ENCODE data around the gene KDM6B.

The KDM6B gene

DNA sequence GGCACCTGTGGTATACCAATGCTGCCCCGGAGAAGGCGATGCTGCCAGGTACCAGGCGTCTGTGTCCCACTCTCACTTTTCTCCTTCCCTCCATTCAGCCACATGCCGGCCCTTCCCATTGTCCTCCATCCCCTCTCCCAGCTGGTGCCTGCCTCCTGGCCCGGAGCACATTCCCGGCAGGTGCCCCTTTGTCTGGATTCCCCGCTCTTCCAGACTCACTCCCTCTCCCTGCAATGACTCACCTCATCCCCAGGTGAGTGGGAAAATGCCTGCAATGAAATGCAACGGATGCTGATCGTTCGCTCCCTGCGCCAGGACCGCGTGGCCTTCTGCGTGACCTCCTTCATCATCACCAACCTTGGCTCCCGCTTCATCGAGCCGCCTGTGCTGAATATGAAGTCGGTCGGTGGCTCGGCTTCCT lies 10.4 kb upstream of the KDM6B start:
- DNase-seq (ENCODE audit: low spot score): no peak

DNA sequence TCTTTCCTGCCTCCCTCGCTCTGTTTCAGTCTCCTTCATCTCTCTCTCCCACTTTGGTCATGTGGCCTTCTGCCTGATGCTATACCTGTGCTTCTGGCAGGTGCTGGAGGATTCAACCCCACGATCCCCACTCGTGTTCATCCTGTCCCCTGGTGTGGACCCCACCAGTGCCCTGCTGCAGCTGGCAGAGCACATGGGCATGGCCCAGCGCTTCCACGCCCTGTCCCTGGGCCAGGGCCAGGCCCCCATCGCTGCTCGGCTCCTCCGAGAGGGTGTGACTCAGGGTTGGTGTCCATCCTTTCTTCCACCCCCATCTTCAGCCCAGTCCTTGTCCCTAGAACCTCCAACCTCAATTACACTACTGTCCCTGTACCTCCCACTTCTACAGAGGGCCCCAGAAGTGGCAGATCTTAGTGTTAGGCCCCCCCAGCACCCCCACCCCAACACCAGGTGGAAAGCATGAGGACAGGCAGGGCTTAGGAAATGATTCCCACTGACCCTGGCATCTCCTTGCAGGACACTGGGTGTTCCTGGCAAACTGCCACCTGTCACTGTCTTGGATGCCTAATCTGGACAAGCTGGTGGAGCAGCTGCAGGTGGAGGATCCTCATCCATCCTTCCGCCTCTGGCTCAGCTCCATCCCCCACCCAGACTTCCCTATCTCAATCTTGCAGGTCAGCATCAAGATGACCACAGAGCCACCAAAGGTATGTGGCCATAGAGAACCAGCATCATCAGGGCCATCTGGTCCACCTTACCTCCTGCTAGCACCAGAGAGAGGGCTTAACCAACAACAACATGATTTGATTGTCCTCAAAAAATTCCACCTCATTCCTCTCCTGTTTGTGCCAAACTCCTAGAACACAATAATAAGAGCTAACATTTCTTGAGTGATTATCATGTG lies 9.7 kb upstream of the KDM6B start:
- no peak for DNase-seq (ENCODE audit: low spot score)

DNA sequence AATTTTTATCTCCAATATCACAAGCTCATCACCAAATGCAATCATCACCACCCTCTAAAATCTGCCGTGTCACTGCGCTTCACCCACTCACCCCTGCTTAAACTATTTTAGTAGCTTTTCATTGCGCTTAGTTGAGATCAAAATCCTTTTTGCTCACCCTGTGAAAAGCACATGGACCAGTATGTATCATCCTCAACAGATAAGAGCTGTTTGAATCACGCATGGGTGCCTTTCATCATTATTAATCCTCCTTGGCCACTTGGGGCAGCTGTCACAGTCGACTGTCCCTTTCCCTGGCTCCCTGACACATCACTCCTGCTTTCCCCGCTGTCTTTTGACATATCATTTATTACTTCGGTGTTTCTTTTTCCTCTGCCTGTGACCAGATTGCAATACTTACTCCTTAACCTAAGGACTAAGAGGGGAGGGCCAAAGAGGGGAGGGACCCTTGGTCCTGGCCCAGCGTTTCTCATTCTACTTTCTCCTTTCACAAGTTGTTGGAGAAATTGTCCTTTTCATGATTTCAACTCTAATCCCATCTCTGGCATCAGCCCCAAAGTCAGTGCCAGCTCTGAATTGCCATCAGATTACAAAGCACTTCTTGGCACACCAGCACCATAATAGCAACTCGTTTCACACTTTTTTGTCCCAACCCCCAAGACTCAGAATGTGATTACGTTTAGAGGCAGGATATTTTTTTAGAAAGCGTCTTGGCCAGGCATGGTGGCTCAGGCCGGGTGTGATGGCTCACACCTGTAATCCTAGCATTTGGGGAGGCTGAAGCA lies 8.6 kb upstream of the KDM6B start:
- DNase-seq (ENCODE audit: low spot score): no peak

DNA sequence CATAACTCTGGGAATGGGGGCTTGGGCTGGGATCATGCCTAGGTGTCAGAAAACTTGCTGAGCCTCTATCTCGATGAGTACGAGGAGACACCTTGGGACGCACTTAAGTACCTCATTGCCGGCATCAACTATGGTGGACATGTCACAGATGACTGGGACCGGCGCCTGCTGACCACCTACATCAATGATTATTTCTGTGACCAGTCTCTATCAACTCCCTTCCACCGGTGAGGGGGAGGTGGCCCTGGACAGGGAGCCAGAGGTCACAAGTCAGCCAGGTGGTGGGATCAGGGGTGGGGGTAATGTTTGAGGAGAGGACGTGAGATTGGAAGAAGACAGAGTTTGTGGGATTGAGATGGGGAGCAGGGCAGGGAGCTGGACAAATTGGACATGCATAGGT lies 3.4 kb upstream of the KDM6B start:
- DNase-seq (ENCODE audit: low spot score): no peak

DNA sequence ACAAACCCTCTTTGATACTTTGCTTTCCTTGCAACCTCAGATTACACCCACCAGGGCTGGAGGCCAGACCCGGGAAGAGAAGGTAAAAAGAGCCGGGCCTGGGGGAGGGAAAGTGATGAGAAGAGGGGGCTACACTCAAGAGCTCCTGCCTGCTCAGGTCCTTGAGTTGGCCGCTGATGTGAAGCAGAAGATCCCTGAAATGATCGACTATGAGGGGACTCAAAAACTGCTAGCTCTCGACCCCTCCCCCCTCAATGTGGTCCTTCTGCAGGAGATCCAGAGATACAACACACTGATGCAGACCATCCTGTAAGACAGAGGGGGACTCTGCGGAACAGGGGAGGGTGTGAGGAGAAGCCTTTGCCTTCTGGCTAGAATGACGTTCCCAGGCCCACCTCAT lies 2.8 kb upstream of the KDM6B start:
- DNase-seq (ENCODE audit: low spot score): no peak

DNA sequence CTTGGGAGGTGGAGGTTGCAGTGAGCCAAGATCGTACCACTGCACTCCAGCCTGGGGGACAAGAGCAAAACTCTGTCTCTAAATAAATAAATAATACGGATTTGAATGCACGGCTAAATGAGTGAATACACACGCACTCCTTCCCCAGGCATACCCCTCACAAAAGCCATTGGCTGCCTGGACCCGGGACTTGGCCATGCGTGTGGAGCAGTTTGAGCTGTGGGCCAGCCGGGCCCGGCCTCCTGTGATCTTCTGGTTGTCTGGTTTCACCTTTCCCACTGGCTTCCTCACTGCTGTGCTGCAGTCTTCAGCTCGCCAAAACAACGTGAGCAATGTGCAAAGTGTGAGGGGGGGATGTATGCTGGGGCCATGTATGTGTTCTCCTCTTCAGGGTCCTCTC lies 1.6 kb upstream of the KDM6B start:
- DNase-seq (ENCODE audit: low spot score): no peak

DNA sequence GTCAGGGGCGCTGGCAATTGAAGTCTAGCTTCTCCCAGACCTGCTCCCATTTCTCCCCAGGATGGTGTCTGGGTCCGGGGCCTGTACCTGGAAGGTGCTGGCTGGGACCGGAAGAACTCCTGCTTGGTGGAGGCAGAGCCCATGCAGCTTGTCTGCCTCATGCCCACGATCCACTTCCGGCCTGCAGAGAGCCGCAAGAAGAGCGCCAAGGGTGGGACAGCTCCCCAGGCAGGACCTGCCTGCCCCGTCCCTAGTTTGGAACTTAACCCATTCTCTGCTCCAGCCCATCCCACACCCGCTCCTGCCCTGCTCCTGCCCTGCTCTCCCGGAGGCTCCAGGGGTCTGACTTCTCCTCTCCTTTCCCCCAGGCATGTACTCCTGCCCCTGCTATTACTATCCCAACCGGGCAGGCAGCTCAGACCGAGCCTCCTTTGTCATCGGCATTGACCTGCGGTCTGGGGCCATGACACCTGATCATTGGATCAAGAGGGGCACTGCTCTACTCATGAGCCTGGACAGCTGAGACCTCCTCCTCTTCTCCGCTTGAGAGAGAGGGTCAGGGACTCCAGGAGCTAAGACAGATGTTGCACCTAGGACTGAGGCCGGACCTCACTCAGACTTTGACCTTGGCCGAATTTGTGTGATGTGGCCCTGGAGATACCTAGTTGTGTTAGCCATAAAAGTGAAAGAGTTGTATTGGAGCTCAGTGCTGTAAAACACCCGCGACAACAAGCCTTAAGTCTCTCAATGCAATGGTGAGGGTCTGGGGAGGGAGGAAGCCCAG lies 814 bp upstream of the KDM6B start:
- DNase-seq (ENCODE audit: low spot score): no peak

DNA sequence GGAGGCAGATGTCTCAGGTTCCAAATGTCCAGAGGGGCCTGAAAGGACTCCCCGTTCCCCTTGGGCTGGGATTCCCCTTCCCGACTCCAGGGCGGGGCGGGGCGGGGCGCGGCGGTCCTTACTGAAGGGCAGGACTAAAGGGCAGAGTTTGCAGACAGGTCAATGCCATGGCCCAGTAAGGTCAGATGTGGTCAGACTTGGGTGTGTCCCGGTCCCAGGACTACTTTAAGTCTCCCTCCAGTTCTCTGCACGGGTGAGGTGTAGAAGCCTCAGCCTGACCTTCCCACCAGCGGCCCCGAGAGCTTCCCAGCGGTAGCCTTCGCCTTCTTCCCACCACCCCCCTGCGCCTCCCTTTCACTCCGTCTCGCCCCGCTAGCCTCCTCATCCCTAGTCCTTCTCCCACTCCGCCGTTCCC lies 532 bp downstream of the KDM6B start:
- DNase-seq (ENCODE audit: low spot score): no peak

DNA sequence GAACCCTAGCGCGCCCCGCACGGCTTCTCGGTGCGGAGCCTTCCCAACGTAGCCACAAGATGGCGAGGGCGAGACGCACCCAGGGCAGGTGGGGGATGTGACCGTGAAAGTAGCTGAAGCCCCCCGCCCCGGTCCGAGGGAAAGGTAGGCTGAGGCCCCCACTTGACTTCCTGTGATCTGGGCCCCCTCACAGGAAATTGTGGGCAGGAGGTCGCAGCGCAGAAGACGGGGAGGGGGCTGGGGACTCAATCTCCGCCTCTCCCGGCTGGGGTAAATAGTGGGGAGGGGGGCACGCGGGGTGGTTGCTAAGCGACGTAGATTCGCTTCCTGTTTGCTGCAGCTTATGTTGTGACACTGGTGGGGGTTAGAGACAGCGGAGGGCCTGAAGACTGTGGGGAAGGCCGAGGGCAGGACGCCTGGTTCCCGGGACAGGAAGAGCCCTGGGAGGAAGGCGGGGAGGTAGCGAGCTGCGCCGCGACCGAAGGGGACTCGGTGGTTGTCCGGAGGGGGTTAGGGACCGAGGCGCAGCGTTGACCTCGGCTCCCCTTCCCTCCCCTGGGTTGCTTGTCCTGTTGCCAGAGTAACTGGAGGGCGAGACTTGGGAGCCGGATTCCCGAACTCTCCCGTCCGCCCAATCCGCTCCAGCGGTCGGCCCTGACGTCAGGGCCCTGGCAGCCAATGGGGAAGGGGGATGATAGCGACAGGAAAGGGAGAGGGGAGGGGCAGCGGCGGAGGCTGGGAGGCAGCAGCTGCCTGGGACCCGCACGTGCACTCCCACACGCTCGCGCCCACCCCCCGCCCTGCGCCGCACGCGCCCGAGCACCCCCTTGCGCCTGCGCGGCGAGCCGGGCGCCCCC lies 1.2 kb downstream of the KDM6B start:
- peak; percentile 92 for DNase-seq (ENCODE audit: low spot score)

DNA sequence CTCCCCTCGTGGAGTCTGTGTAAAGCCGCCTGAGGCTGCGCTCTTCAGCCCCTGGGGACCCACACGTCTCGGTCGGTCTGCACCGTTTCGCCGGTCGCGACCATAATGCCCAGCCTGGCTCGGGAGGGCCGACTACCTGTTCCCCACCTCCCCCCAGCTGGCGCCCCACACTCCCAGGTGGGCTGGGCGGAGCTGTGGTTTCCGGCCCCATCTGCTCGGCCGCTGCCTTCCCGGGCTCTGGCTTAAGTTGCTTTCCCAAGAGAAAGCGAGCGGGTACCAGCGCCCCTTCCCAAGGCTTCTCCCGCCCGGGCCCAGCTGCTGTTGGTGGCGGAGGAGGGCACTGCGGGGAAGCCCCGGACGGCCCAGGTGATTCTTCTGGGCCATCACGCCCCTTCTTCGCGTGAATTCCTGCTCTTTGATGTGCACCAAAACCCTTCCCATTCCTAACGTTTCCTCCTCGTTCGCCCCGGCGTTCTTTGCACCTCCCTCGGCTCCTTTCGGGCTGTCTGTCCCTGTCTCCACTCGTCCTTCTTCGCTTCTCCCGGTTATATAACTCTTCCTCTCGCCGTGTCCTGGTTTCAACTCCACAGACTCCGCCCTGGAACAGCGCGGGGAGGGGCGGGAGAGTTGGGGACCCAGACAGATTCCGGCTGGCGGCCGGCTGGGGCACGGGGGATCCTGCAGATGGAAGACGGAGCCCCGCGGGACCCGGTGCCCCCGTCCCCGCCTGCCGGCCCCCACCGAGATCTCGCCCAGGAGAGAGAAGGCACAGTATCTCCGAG lies 2.0 kb downstream of the KDM6B start:
- no peak for DNase-seq (ENCODE audit: low spot score)

DNA sequence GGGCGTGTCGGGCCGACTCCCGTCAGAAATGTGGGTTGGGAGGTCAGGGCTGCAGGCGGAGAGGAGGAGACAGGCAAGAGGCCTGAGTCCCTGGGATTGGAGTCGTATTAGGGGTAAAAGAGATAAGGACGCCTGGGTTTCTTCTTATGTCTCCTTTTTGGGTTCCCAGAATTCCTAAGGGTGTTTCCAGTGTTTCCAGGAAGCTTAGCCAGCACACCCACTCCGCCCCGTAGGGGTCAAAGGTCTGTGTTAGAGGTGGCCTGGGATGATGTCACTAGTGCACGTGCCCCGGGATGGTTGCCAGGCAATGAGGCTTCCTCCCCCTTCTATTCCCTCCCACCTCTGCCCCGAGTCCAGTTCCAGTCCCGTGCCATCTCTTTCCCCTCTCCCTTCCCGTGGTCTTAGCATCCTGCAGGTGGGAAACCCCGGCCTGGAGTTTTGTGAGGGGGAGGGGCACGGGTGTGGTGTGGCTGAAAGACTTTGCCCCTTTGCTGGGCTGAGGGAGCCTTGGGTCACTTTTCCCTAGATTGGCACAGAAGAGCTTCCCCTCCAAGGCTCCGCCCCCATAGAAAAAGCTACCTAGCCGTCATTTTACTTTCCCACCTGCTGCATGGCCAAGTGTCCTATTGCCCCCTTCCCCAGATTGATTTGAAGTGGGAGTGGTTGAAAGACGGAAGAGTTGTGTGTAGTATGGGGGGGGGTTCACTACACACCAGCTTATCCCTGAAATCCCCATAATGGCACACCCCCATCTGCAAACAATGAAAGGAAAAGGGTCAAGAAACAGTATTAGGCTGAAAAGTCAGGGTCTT lies 2.8 kb downstream of the KDM6B start:
- DNase-seq (ENCODE audit: low spot score): peak; percentile 88

DNA sequence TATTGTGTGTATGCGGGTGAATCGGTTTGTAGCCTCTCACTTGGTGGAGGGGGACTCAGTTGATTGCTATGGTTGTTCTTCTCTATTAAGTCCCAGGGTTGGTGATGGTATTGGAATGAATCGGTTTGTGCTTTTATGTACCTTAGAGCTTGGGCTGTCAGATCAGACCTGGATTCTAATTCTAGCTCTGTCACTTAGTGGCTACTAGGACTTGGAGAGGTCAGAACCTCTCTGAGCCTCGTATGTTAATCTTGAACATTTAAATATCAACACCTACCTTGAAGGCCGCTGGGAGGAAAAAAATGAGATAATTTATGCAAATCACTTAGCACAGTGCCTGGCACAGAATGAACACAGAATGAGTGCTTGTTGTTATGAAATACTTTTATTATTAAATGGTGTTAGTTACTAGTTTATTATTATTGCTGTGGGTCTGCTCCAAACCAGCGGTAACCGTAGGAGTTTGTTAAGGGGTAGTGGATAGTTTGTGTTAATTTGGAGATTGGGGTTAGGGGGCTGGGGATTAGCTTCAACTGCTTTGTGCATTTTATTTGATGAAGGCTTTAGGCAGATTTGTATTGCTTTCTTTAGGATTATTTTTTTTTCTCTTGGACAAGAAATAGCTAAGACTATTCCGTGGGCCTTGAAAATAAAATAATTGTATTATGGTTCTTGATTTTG lies 3.5 kb downstream of the KDM6B start:
- no peak for DNase-seq (ENCODE audit: low spot score)

DNA sequence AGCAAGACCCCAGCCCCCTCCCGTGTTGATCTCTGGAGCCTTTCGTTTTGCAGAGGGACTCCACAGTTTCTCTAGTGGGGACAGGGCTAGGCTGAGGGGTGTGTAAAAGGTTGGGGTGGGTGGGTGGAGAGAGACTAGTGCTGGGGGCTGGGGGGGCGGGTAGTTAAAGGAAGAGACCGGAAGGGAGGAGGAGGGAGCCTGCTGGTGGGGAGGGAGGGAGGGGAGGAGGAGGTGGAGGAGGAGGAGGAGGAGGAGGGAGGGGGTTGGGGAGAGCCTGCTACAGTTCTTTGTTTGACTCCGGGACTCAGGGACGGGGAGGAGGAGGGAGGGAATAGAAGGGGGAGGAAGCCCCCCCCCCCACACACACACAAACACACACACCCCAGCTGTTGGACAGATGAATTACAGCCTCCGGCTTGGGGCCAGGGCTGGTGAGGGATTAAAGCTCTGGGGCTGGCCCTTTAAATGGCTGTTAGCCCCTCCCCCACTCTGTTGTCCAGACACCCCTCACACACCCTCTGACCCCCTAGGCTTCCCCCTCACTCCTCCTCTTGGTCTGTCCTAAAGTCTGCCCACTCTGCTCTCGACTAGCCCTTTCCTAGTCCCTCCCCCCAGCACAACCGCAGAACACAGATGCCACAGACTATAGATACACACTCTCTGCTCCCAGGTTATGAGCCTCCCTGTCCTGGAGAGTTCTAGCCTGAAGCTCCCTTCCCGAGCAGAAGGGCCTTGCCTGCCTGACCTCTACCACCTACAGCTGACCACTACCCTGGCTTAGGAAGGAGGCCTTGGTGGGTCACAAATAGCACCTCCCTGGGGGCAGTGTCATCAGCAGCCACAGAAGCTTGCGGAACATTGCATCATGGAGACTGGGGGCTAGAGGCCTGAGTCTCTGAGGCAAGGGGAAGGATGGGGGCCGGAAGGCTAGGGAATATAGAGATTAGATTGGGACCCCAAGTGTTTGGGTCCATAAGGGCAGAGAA lies 4.4 kb downstream of the KDM6B start:
- DNase-seq (ENCODE audit: low spot score): no peak

DNA sequence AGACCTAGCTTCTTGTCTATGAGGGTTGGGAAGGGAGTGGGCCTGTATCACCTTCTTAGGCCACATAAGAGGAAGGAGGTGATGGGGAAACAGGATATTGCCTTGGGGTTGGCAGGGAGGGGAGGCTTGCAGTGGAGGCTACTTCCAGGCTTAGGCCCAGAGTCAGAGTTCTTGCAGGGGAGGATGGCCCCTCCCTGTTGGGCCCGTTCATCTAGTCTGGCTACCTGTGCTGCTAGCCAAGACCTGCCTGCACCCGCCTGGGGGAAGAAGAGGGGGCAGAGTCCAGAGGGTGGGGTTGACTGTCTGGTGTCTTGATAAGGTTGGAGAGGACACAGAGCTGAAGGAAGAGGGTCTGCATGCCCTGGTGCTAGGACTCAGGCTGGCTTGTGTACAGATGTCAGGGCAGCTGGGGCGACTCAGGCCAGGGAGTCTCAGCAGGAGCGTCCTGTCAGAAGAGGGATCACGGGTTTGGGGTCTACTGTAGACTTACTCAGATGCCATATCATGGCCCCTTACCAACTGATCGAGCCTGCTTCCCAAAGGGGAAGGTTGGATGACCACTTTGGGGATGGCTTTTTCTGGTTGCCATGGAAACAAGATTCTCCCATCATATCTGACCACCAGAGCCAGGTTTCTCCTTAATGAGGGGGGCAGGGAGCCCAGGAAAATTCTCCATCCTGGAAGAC lies 5.3 kb downstream of the KDM6B start:
- no peak for DNase-seq (ENCODE audit: low spot score)

DNA sequence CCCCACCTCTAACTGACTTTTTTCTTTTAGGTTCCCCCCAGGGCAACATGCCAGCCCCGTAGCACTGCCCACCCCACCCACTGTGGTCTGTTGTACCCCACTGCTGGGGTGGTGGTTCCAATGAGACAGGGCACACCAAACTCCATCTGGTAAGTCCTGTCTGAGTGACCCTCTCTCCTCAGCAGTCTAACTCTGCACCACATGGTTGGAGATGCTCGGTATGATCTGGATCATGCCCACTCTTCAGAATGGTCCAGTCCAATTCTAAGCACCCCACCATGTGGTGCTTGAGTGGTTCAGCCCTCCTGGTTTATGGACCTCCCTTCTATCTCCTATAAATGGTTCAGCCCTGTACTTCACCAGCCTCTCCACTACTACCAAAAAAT lies 5.9 kb downstream of the KDM6B start:
- DNase-seq (ENCODE audit: low spot score): no peak

DNA sequence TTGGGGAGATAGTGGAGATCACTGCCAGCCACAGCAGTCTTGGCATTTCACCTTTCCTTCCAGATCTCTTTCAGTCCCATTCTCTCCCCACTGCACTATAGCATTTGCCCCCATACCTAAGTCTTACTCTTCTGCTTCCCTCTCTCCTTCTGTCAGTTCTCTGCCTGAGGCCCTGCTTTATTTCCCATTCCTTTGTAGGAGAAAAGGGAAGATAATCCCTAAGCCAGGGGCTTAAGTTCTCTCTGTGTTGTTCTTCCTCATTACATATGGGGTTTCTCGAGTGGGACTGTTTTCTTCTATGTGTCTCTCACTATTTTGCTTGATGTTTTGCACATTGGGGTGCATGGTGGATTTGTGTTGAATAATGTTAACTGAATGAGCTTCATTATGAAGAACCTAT lies 6.4 kb downstream of the KDM6B start:
- DNase-seq (ENCODE audit: low spot score): no peak

DNA sequence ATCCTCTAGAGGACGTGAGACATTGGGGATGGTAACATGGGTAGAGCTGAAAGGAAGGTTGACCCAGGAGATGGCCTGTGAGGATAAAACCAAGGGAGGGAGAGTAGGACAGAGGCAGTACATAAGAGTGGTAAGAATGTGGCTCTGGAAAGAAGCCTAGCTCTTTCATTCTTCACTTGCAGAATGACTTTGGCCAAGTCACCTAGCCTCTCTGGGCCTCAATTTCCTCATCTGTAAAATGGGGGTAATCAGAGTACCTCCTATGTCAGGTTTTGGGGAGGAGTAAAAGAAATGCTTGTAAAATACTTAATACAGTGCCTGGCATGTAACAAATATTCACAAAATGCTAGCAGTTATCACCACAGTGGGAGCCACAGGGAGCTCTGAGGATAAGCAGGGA lies 6.9 kb downstream of the KDM6B start:
- DNase-seq (ENCODE audit: low spot score): no peak
